ENCODE results near the gene NMRK2. TPM values are rescaled to one million over a fixed set of nuclear protein-coding genes. Genes with fewer than 3 reads are reported as not detected.

Gene NMRK2
- total RNA-seq, 1 experiment from 2014 or later = 61.9 TPM

GRCh38 chr19:3907626-3908265 is 25.1 kb upstream of the NMRK2 start:
- H3K4me3 Mint-ChIP-seq = no peak overlapping the region
- no peak for DNase-seq (ENCODE audit: low spot score)
- POLR2A ChIA-PET = no interaction called here
- TF ChIP-seq FOXP4 (CRISPR knock-in tag; IDR thresholded peaks at IDR 0.05) = no peak
- no peak for TF ChIP-seq GTF2I (CRISPR knock-in tag; conservative IDR thresholded peaks at IDR 0.05)
- TF ChIP-seq HMGA2 (CRISPR knock-in tag; IDR thresholded peaks at IDR 0.05) = no peak
- no peak for TF ChIP-seq CDX4 (CRISPR knock-in tag; IDR thresholded peaks at IDR 0.05; ENCODE audit: borderline replicate concordance)
- TF ChIP-seq MYBL2 (CRISPR knock-in tag; IDR thresholded peaks at IDR 0.05) = no peak
- TF ChIP-seq AR (CRISPR knock-in tag; IDR thresholded peaks at IDR 0.05) = no peak
- no peak for TF ChIP-seq ZNF671 (CRISPR knock-in tag; IDR thresholded peaks at IDR 0.05)
- no peak for TF ChIP-seq ZSCAN18 (CRISPR knock-in tag; IDR thresholded peaks at IDR 0.05)
- TF ChIP-seq FOXK1 (CRISPR knock-in tag; IDR thresholded peaks at IDR 0.05) = no peak
- no peak for TF ChIP-seq JUN (CRISPR knock-in tag; IDR thresholded peaks at IDR 0.05)
- TF ChIP-seq NFE2L1 (CRISPR knock-in tag; IDR thresholded peaks at IDR 0.05) = no peak
- no peak for TF ChIP-seq GABPB1 (CRISPR knock-in tag; IDR thresholded peaks at IDR 0.05)
- peaks cover 32% of the 10 kb centered on the region for H3K36me3 Mint-ChIP-seq
- H3K27me3 Mint-ChIP-seq (ENCODE audit: low read depth) = no peaks in the 10 kb centered on the region
- no peak overlapping the region for H3K27ac Mint-ChIP-seq
- ATAC-seq = no peak
- no peaks in the 10 kb centered on the region for H3K4me1 Mint-ChIP-seq
- CTCF ChIA-PET = no interaction called here
- H3K9me3 Mint-ChIP-seq = peaks cover 14% of the 10 kb centered on the region

GRCh38 chr19:3908266-3909054 is 24.4 kb upstream of the NMRK2 start:
- H3K36me3 Mint-ChIP-seq = peaks cover 32% of the 10 kb centered on the region
- CTCF ChIA-PET = no interaction called here
- DNase-seq (ENCODE audit: low spot score) = no peak
- no peaks in the 10 kb centered on the region for H3K27me3 Mint-ChIP-seq (ENCODE audit: low read depth)
- no peak for ATAC-seq
- H3K4me3 Mint-ChIP-seq = no peak overlapping the region
- TF ChIP-seq ATF3 (CRISPR knock-in tag; conservative IDR thresholded peaks at IDR 0.05) = no peak
- TF ChIP-seq MLX (CRISPR knock-in tag; IDR thresholded peaks at IDR 0.05) = no peak
- TF ChIP-seq E2F4 (CRISPR knock-in tag; IDR thresholded peaks at IDR 0.05; ENCODE audit: borderline replicate concordance, low read depth) = no peak
- TF ChIP-seq PREB (CRISPR knock-in tag; IDR thresholded peaks at IDR 0.05; ENCODE audit: borderline replicate concordance) = no peak
- TF ChIP-seq TP53 (CRISPR knock-in tag; IDR thresholded peaks at IDR 0.05) = no peak
- no peak for TF ChIP-seq SOX15 (CRISPR knock-in tag; IDR thresholded peaks at IDR 0.05)
- POLR2A ChIA-PET = no interaction called here
- H3K9me3 Mint-ChIP-seq = peaks cover 14% of the 10 kb centered on the region
- H3K27ac Mint-ChIP-seq = no peak overlapping the region
- no peaks in the 10 kb centered on the region for H3K4me1 Mint-ChIP-seq
